Measurements from ENCODE around the gene ZBTB26.

DNA sequence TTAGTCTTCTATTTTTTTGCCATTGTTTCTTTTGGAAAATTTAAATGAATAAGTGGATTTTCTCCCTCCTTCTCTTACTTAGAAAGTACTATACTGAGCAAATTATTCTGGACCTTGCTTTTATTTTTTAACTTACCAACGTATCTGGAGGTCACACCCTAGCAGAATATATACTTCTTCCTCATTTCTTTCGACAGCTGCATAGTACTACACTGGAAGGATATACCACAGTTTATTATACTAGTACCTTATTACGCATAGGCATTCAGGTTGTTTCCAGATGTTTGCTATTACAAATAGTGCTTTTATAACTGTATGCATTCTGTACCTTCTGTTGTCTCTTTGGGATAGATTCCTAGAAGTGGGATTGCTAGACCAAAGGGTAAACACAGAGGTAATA, 42.8 kb downstream of the ZBTB26 start:
- no peak for TF ChIP-seq CTCF (IDR thresholded peaks at IDR 0.05)
- no peak for TF ChIP-seq ZFX (IDR thresholded peaks at IDR 0.05; ENCODE audit: borderline replicate concordance)
